K562 (cell line): Measurements from ENCODE around the gene ZNF593OS. TPM values are rescaled to one million over a fixed set of nuclear protein-coding genes. Genes with fewer than 3 reads are reported as not detected.

ENCODE experiments used
- ATF1 ChIP-seq, 2 experiments: fragments of 450-650 bp in 1 of 2; IDR thresholded peaks; 2 replicates each; pipeline ENCODE4 v1.6.1; 2016; ENCODE audit warnings: missing compliant biosample characterization in 1 of 2, missing genetic modification characterization in 1 of 2
- BRD9 ChIP-seq: fragments of 450-650 bp; IDR thresholded peaks from 2 replicates; pipeline ENCODE4 v1.6.1; 2018; ENCODE audit warnings: low read depth; ENCODE audit not compliant: partially characterized antibody
- CHD2 ChIP-seq: IDR thresholded peaks from 2 replicates; pipeline ENCODE4 v1.6.1; 2011; ENCODE audit warnings: low read depth, low read length
- CXXC5 ChIP-seq: fragments of 250-450 bp; sonication (Bioruptor Pico); IDR thresholded peaks from 2 replicates; pipeline ENCODE4 v1.8.0; 2022; ENCODE audit warnings: inconsistent platforms, mild to moderate bottlenecking, moderate library complexity
- DPF2 ChIP-seq: fragments of 450-650 bp; IDR thresholded peaks from 2 replicates; pipeline ENCODE4 v1.6.1; 2016
- ETV5 ChIP-seq: sonication (generic); formaldehyde crosslinking; IDR thresholded peaks from 2 replicates; pipeline ENCODE4 v1.4.0; 2020; ENCODE audit warnings: low read depth, mild to moderate bottlenecking, missing genetic modification reagents
- ETV6 ChIP-seq, 3 experiments: fragments of 150-350 bp in 1 of 3; sonication (generic) in 1 of 3; formaldehyde crosslinking in 1 of 3; IDR thresholded peaks; 2 replicates each; pipeline versions ENCODE4 v1.6.1 to v1.8.0; 2014 to 2022; ENCODE audit warnings: borderline replicate concordance in 2 of 3, low read depth in 2 of 3, antibody characterized with exemption in 1 of 3, low read length in 1 of 3, mild to moderate bottlenecking in 1 of 3, missing genetic modification reagents in 1 of 3
- GATAD2A ChIP-seq: fragments of 450-650 bp; IDR thresholded peaks from 2 replicates; pipeline ENCODE4 v1.6.1; 2017
- HDAC2 ChIP-seq: fragments of 450-650 bp; IDR thresholded peaks from 2 replicates; pipeline ENCODE4 v1.6.1; 2016; ENCODE audit warnings: mild to moderate bottlenecking
- LEF1 ChIP-seq: fragments of 450-650 bp; IDR thresholded peaks from 2 replicates; pipeline ENCODE4 v1.6.1; 2016; ENCODE audit warnings: mild to moderate bottlenecking
- MED1 ChIP-seq: sonication (generic); formaldehyde crosslinking; IDR thresholded peaks from 2 replicates; pipeline ENCODE4 v1.8.1; 2023; ENCODE audit warnings: missing genetic modification reagents, borderline replicate concordance
- MTA1 ChIP-seq: fragments of 450-650 bp; IDR thresholded peaks from 2 replicates; pipeline ENCODE4 v1.6.1; 2017; ENCODE audit warnings: borderline replicate concordance
- PHF21A ChIP-seq: fragments of 450-650 bp; IDR thresholded peaks from 2 replicates; pipeline ENCODE4 v1.6.1; 2017; ENCODE audit warnings: low read depth, borderline replicate concordance
- RBM25 ChIP-seq: fragments of 200-400 bp; formaldehyde crosslinking; IDR thresholded peaks from 2 replicates; pipeline ENCODE4 v1.6.1; 2018; ENCODE audit warnings: low read length, low read depth, moderate library complexity; ENCODE audit not compliant: severe bottlenecking
- polyA plus RNA-seq, 8 experiments: library from polyadenylated mRNA; depleted of rRNA in 4 of 8; stranded (reverse) in 5 of 8; unstranded in 3 of 8; fragments of >200 nt; fragmentation: Nextera tagmentation in 2 of 8; fragmentation: Illumina TruSeq in 1 of 8; extraction: Ambion mirVana in 2 of 8; extraction: Trizol in 1 of 8; gene quantifications; 2 replicates each; pipeline versions ENCODE4 v1.2.1 to v1.2.3, GENCODE V29; 2011 to 2014; ENCODE audit warnings: inconsistent platforms in 1 of 8, missing spikeins in 1 of 8
- total RNA-seq, 7 experiments: library from RNA; depleted of rRNA in 6 of 7; stranded (reverse); fragments of >200 nt in 6 of 7; fragmentation: Illumina TruSeq in 2 of 7; extraction: Trizol in 2 of 7; gene quantifications; 2 replicates each; pipeline versions ENCODE4 v1.2.1 to v1.2.3, GENCODE V29; 2011 to 2021; ENCODE audit warnings: low replicate concordance in 1 of 7
- TF ChIP-seq, protein P1 (sequence below): sonication (generic); formaldehyde crosslinking; IDR thresholded peaks from 2 replicates; pipeline ENCODE4 v1.8.1; 2023; ENCODE audit warnings: mild to moderate bottlenecking, missing genetic modification reagents
- TF ChIP-seq, protein P2 (sequence below): sonication (generic); formaldehyde crosslinking; IDR thresholded peaks from 2 replicates; pipeline ENCODE4 v1.8.0; 2022; ENCODE audit warnings: missing genetic modification reagents, mild to moderate bottlenecking, moderate library complexity, borderline replicate concordance
- TF ChIP-seq, protein P3 (sequence below): fragments of 150-350 bp; conservative IDR thresholded peaks from 2 replicates; pipeline ENCODE4 v1.6.1; 2014; ENCODE audit warnings: low read length
- TF ChIP-seq, protein P4 (sequence below), 3 experiments: fragments of 200-800 bp in 1 of 3; fragments of 250-450 bp in 1 of 3; fragments of 450-650 bp in 1 of 3; sonication (Bioruptor Pico) in 1 of 3; sonication (Bioruptor generic) in 1 of 3; formaldehyde crosslinking in 1 of 3; IDR thresholded peaks; 2 replicates each; pipeline versions ENCODE4 v1.6.1 to v1.8.0; 2016 to 2022; ENCODE audit warnings: mild to moderate bottlenecking in 2 of 3, missing genetic modification characterization in 2 of 3, missing compliant biosample characterization in 1 of 3, moderate library complexity in 1 of 3

The ZNF593OS gene
- total and polyA plus RNA-seq, 9 of the 15 experiments (the other 6 are each of a cell fraction or from before 2014, with no cell fraction given): 0.24 to 0.27 TPM; not detected in 7

DNA sequence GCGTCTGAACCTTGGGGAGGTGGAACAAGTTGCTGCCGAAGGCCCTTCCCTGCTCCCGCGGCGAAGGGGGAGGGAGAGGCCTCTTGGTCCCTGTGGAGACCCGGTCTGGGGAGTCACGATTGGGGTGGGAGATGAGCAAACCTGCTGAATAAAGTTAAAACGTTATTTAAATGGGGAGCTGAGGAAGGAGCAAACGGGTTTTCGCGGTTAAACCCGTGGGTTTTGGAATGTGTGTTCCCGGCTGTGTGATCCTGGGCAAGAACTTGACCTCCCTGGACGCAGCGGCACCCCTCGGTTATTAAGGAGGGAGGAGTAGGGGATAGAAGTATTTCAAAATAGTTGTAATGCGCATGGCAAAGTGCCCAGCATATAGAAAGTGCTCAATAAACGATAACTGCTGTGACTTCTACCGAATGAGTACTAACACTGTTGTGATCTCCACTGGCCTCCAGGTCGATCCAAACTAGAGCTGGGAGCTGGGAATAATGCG lies 9.4 kb downstream of the ZNF593OS start (continued):
- no peak for TF ChIP-seq ATF1 (CRISPR knock-in tag; IDR thresholded peaks at IDR 0.05)
- TF ChIP-seq ATF1 (tag; IDR thresholded peaks at IDR 0.05): no peak
- TF ChIP-seq ETV6 (IDR thresholded peaks at IDR 0.05; ENCODE audit: borderline replicate concordance in 1 of 2, low read depth in 2 of 2, low read length in 1 of 2): 0 out of 4 replicates have a peak, but pooled peaks of 1 of the 2 experiments have one; percentile 1
- TF ChIP-seq ETV6 (CRISPR knock-in tag; IDR thresholded peaks at IDR 0.05; ENCODE audit: borderline replicate concordance): no peak
- peak; percentile 15; the same call in 1 of the 2 replicates for TF ChIP-seq LEF1
- 0 out of 2 replicates have a peak, but pooled peaks have one; percentile 10 for TF ChIP-seq DPF2
- 0 out of 2 replicates have a peak, but pooled peaks have one; percentile 20 for TF ChIP-seq CHD2
- TF ChIP-seq BRD9: peak; percentile 32
- TF ChIP-seq, protein P1, sequence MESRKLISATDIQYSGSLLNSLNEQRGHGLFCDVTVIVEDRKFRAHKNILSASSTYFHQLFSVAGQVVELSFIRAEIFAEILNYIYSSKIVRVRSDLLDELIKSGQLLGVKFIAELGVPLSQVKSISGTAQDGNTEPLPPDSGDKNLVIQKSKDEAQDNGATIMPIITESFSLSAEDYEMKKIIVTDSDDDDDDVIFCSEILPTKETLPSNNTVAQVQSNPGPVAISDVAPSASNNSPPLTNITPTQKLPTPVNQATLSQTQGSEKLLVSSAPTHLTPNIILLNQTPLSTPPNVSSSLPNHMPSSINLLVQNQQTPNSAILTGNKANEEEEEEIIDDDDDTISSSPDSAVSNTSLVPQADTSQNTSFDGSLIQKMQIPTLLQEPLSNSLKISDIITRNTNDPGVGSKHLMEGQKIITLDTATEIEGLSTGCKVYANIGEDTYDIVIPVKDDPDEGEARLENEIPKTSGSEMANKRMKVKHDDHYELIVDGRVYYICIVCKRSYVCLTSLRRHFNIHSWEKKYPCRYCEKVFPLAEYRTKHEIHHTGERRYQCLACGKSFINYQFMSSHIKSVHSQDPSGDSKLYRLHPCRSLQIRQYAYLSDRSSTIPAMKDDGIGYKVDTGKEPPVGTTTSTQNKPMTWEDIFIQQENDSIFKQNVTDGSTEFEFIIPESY: peak; percentile 89
- TF ChIP-seq, protein P2, sequence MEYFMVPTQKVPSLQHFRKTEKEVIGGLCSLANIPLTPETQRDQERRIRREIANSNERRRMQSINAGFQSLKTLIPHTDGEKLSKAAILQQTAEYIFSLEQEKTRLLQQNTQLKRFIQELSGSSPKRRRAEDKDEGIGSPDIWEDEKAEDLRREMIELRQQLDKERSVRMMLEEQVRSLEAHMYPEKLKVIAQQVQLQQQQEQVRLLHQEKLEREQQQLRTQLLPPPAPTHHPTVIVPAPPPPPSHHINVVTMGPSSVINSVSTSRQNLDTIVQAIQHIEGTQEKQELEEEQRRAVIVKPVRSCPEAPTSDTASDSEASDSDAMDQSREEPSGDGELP (CRISPR knock-in tag): no peak
- TF ChIP-seq HDAC2: peak; percentile 64; the same call in 1 of the 2 replicates
- TF ChIP-seq MTA1: 0 out of 2 replicates have a peak, but pooled peaks have one; percentile 26
- TF ChIP-seq, protein P3, sequence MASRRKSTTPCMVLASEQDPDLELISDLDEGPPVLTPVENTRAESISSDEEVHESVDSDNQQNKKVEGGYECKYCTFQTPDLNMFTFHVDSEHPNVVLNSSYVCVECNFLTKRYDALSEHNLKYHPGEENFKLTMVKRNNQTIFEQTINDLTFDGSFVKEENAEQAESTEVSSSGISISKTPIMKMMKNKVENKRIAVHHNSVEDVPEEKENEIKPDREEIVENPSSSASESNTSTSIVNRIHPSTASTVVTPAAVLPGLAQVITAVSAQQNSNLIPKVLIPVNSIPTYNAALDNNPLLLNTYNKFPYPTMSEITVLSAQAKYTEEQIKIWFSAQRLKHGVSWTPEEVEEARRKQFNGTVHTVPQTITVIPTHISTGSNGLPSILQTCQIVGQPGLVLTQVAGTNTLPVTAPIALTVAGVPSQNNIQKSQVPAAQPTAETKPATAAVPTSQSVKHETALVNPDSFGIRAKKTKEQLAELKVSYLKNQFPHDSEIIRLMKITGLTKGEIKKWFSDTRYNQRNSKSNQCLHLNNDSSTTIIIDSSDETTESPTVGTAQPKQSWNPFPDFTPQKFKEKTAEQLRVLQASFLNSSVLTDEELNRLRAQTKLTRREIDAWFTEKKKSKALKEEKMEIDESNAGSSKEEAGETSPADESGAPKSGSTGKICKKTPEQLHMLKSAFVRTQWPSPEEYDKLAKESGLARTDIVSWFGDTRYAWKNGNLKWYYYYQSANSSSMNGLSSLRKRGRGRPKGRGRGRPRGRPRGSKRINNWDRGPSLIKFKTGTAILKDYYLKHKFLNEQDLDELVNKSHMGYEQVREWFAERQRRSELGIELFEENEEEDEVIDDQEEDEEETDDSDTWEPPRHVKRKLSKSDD: no peak
- peak; percentile 54; the same call in 1 of the 2 replicates for TF ChIP-seq ETV5 (CRISPR knock-in tag)
- TF ChIP-seq RBM25: peak; percentile 31
- peak; percentile 34; the same call in 1 of the 2 replicates for TF ChIP-seq GATAD2A
- TF ChIP-seq MED1: no peak
- TF ChIP-seq PHF21A: 0 out of 2 replicates have a peak, but pooled peaks have one; percentile 36
- TF ChIP-seq, protein P4, sequence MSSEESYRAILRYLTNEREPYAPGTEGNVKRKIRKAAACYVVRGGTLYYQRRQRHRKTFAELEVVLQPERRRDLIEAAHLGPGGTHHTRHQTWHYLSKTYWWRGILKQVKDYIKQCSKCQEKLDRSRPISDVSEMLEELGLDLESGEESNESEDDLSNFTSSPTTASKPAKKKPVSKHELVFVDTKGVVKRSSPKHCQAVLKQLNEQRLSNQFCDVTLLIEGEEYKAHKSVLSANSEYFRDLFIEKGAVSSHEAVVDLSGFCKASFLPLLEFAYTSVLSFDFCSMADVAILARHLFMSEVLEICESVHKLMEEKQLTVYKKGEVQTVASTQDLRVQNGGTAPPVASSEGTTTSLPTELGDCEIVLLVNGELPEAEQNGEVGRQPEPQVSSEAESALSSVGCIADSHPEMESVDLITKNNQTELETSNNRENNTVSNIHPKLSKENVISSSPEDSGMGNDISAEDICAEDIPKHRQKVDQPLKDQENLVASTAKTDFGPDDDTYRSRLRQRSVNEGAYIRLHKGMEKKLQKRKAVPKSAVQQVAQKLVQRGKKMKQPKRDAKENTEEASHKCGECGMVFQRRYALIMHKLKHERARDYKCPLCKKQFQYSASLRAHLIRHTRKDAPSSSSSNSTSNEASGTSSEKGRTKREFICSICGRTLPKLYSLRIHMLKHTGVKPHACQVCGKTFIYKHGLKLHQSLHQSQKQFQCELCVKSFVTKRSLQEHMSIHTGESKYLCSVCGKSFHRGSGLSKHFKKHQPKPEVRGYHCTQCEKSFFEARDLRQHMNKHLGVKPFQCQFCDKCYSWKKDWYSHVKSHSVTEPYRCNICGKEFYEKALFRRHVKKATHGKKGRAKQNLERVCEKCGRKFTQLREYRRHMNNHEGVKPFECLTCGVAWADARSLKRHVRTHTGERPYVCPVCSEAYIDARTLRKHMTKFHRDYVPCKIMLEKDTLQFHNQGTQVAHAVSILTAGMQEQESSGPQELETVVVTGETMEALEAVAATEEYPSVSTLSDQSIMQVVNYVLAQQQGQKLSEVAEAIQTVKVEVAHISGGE (CRISPR knock-in tag; IDR thresholded peaks at IDR 0.05): no peak
- TF ChIP-seq CXXC5 (CRISPR knock-in tag): no peak
